GM12878 (cell line): ENCODE results near the gene EMILIN3. TPM values are rescaled to one million over a fixed set of nuclear protein-coding genes. Genes with fewer than 3 reads are reported as not detected.

Experiments
- ATAC-seq: fragments of 200-7000 bp; cut with Tn5 transposase; 3 replicates; pipeline ENCODE4 v1.9.1; 2020; ENCODE audit warnings: mild to moderate bottlenecking, moderate library complexity
- BruUV-seq: library from RNA; stranded (reverse); fragments of 400-500 nt; replicated peaks from 2 replicates; lab custom pipeline; 2021; lab: Mats Ljungman, UMichigan
- CTCF ChIA-PET: fragments of 300-600 bp; sonication (Branson Sonifier 250); formaldehyde crosslinking; extraction: SDS; loops from one replicate; lab custom pipeline; 2021; ENCODE audit warnings: inconsistent platforms; lab: Yijun Ruan, JAX
- POLR2A ChIA-PET: fragments of 350-600 bp; formaldehyde crosslinking; extraction: SDS; loops from one replicate; lab custom pipeline; 2021; ENCODE audit warnings: inconsistent platforms; lab: Charles Lee
- RAD21 ChIA-PET: fragments of 300-600 bp; sonication (Branson Sonifier 250); formaldehyde crosslinking; loops from one replicate; lab custom pipeline; 2023; ENCODE audit warnings: antibody characterized with exemption; ENCODE audit not compliant: unreplicated experiment; lab: Charles Lee
- SMC1A ChIA-PET: fragments of 300-600 bp; sonication (Branson Sonifier 250); formaldehyde crosslinking; loops from one replicate; lab custom pipeline; 2023; ENCODE audit not compliant: unreplicated experiment, uncharacterized antibody; lab: Charles Lee
- DNase-seq: peaks from one replicate; pipeline ENCODE4 v3.0.0-alpha.2; 2011; ENCODE audit warnings: low read depth, low spot score
- FAIRE-seq: peaks from 3 replicates; lab custom pipeline; 2011; peaks lifted over from hg19 to GRCh38; lab: Jason Lieb, UNC
- H2AFZ ChIP-seq: 2 replicates; pipeline ENCODE4 v1.6.0; 2011; ENCODE audit warnings: low read depth, low read length, control low read depth; ENCODE audit not compliant: control insufficient read depth
- H3K27ac ChIP-seq: 2 replicates; pipeline ENCODE4 v1.5.1; 2011; ENCODE audit warnings: control low read depth; ENCODE audit not compliant: control insufficient read depth, insufficient read depth
- H3K27me3 ChIP-seq, 2 experiments: replicated peaks in 1 of 2; 2 replicates each; pipeline versions ENCODE4 v1.6.0 to v1.6.1; 2011; ENCODE audit warnings: low read length in 1 of 2; ENCODE audit not compliant: control insufficient read depth in 2 of 2, insufficient read depth in 2 of 2
- H3K36me3 ChIP-seq, 2 experiments: 2 replicates each; pipeline ENCODE4 v1.5.1; 2011; ENCODE audit warnings: low read length in 1 of 2; ENCODE audit not compliant: control insufficient read depth in 2 of 2, insufficient read depth in 2 of 2
- H3K4me1 ChIP-seq: 2 replicates; pipeline ENCODE4 v1.6.1; 2011; ENCODE audit warnings: mild to moderate bottlenecking, low read length, moderate library complexity, mixed read lengths; ENCODE audit not compliant: control insufficient read depth, insufficient read depth
- H3K4me2 ChIP-seq: 2 replicates; pipeline ENCODE4 v1.6.0; 2011; ENCODE audit warnings: control low read depth; ENCODE audit not compliant: control insufficient read depth, insufficient read depth
- H3K4me3 ChIP-seq: fragments of 200-600 bp; sonication (generic); 2 replicates; pipeline ENCODE4 v1.5.1; 2016
- H3K79me2 ChIP-seq: 2 replicates; pipeline ENCODE4 v1.6.0; 2011; ENCODE audit warnings: low read length; ENCODE audit not compliant: control insufficient read depth, insufficient read depth
- H3K9ac ChIP-seq: 2 replicates; pipeline ENCODE4 v1.8.0; 2011; ENCODE audit warnings: low read length, control low read depth, mixed read lengths; ENCODE audit not compliant: control insufficient read depth, insufficient read depth
- H3K9me3 ChIP-seq: replicated peaks from 3 replicates; pipeline ENCODE4 v1.5.1; 2011; ENCODE audit warnings: mild to moderate bottlenecking, low read length; ENCODE audit not compliant: control insufficient read depth, insufficient read depth
- H4K20me1 ChIP-seq: 2 replicates; pipeline ENCODE4 v1.6.0; 2011; ENCODE audit not compliant: control insufficient read depth, insufficient read depth
- RCOR1 ChIP-seq: conservative IDR thresholded peaks from 2 replicates; pipeline ENCODE4 v1.6.1; 2012; ENCODE audit warnings: low read depth, low read length, improper control_type of control experiment
- SMARCA5 ChIP-seq: fragments of 450-650 bp; IDR thresholded peaks from 2 replicates; pipeline ENCODE4 v1.6.1; 2017; ENCODE audit warnings: mild to moderate bottlenecking
- SREBF1 ChIP-seq: IDR thresholded peaks from 2 replicates; pipeline ENCODE4 v1.6.1; 2012; ENCODE audit warnings: mild to moderate bottlenecking, low read length
- YBX1 ChIP-seq: fragments of 450-650 bp; IDR thresholded peaks from 2 replicates; pipeline ENCODE4 v1.6.1; 2016; ENCODE audit warnings: antibody characterized with exemption
- ZNF274 ChIP-seq: IDR thresholded peaks from one replicate; pipeline ENCODE4 v1.8.0; 2011; ENCODE audit not compliant: insufficient read length, insufficient read depth
- WGBS: methylation state at CpG from one replicate; pipeline ENCODE4 v1.1.6; 2016; ENCODE audit warnings: low lambda C conversion rate; ENCODE audit not compliant: insufficient replicate concordance, insufficient coverage; ENCODE audit errors: missing lambda C conversion rate; 5-methylcytosine and 5-hydroxymethylcytosine counted together
- in situ Hi-C: fragments of 300-500 bp; cut with MboI; formaldehyde crosslinking; loops from 9 replicates; pipeline ENCODE4 v1.14.3; 2018; ENCODE audit warnings: mixed read lengths
- intact Hi-C: fragments of 100-400 bp; cut with micrococcal nuclease; formaldehyde crosslinking; loops from one replicate; pipeline ENCODE4 v1.14.2; 2022; ENCODE audit not compliant: unreplicated experiment
- polyA plus RNA-seq, 11 experiments: library from polyadenylated mRNA; depleted of rRNA in 4 of 11; unstranded in 6 of 11; stranded (reverse) in 5 of 11; fragments of >200 nt; fragmentation: Nextera tagmentation in 4 of 11; fragmentation: Illumina TruSeq in 1 of 11; extraction: Ambion mirVana in 4 of 11; extraction: Trizol in 1 of 11; gene quantifications; 1 replicate in 1 of 11; 2 replicates in 10 of 11; pipeline versions ENCODE4 v1.2.1 to v1.2.3, GENCODE V29; 2011 to 2016; ENCODE audit warnings: inconsistent platforms in 2 of 11, missing spikeins in 2 of 11, low read depth in 1 of 11
- total RNA-seq, 4 experiments: library from RNA; depleted of rRNA in 3 of 4; stranded (reverse); fragments of >200 nt in 3 of 4; fragmentation: Illumina TruSeq in 1 of 4; extraction: Trizol in 1 of 4; gene quantifications; 2 replicates each; pipeline versions ENCODE4 v1.2.1 to v1.2.3, GENCODE V29; 2013 to 2021
- TF ChIP-seq, protein P1 (sequence below): fragments of 450-650 bp; IDR thresholded peaks from 2 replicates; pipeline ENCODE4 v1.6.1; 2014; ENCODE audit warnings: mild to moderate bottlenecking
- TF ChIP-seq, protein P2 (sequence below): IDR thresholded peaks from 2 replicates; pipeline ENCODE4 v1.6.1; 2012; ENCODE audit warnings: low read depth, low read length, improper control_type of control experiment
- TF ChIP-seq, protein P3 (sequence below), 3 experiments: IDR thresholded peaks in 2 of 3; conservative IDR thresholded peaks in 1 of 3; 2 replicates each; pipeline ENCODE4 v1.5.1; 2011; ENCODE audit warnings: low read depth in 3 of 3, low read length in 3 of 3, mild to moderate bottlenecking in 3 of 3, control low read depth in 2 of 3, moderate library complexity in 2 of 3, inconsistent platforms in 1 of 3, mixed read lengths in 1 of 3; ENCODE audit not compliant: control insufficient read depth in 2 of 3, insufficient read depth in 1 of 3; ENCODE audit errors: extremely low read depth in 1 of 3
- TF ChIP-seq, protein P4 (sequence below): fragments of 450-650 bp; IDR thresholded peaks from 2 replicates; pipeline ENCODE4 v1.6.1; 2016; ENCODE audit warnings: mild to moderate bottlenecking
- TF ChIP-seq, protein P5 (sequence below): IDR thresholded peaks from 2 replicates; pipeline ENCODE4 v1.6.1; 2012; ENCODE audit warnings: mild to moderate bottlenecking, low read depth, low read length

EMILIN3 gene
- total and polyA plus RNA-seq, 10 of the 15 experiments (the other 5 are each of a cell fraction or from before 2014, with no cell fraction given), result not detected

DNA sequence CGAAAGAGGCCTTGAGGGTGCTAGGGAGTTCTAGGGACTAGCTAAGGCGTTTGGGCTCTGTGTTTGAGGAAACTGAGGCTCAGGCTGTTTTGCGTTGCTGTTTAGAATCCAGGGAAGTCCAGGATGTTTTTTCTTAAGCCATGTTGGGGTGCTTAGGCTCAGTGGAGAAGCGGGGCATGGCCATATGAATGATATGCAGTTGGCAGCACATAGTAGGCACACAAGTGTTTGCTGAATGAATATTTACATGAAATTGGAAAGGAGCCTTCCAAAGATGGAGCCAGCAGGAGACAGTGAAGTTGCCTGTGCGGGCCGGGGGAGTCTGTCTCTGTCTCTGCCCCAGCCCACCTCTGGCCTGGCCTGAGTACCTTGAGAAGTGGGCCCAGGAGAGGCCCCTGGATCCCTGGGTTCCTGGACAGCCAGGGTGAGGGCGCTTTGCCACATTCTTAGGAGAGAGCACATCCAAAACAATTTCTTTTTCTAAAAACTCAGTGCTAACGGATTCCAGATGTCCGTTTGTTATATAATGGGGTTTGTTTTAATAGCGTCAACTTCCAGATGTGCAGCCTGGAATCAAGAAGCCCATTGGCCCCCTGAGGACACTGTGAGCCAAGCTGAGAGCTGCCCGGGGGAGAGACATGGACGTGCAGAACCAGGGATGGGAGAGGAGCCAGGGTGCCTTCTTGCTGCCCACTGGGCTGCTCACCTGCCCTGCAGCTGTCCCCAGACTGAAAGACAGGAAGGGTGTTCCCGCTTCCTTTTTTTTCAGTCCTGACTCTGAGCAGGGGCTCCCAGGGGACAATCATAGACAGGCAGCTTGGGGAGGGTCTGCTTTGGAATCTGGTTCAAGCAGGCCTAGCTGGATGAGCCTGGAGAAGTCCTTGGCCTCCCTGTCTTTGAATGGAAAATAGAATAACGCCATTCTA lies 20.1 kb upstream of the EMILIN3 start (continued):
- TF ChIP-seq, protein P1, sequence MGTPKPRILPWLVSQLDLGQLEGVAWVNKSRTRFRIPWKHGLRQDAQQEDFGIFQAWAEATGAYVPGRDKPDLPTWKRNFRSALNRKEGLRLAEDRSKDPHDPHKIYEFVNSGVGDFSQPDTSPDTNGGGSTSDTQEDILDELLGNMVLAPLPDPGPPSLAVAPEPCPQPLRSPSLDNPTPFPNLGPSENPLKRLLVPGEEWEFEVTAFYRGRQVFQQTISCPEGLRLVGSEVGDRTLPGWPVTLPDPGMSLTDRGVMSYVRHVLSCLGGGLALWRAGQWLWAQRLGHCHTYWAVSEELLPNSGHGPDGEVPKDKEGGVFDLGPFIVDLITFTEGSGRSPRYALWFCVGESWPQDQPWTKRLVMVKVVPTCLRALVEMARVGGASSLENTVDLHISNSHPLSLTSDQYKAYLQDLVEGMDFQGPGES, result no peak
- TF ChIP-seq, protein P2, sequence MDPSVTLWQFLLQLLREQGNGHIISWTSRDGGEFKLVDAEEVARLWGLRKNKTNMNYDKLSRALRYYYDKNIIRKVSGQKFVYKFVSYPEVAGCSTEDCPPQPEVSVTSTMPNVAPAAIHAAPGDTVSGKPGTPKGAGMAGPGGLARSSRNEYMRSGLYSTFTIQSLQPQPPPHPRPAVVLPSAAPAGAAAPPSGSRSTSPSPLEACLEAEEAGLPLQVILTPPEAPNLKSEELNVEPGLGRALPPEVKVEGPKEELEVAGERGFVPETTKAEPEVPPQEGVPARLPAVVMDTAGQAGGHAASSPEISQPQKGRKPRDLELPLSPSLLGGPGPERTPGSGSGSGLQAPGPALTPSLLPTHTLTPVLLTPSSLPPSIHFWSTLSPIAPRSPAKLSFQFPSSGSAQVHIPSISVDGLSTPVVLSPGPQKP, result no peak

DNA sequence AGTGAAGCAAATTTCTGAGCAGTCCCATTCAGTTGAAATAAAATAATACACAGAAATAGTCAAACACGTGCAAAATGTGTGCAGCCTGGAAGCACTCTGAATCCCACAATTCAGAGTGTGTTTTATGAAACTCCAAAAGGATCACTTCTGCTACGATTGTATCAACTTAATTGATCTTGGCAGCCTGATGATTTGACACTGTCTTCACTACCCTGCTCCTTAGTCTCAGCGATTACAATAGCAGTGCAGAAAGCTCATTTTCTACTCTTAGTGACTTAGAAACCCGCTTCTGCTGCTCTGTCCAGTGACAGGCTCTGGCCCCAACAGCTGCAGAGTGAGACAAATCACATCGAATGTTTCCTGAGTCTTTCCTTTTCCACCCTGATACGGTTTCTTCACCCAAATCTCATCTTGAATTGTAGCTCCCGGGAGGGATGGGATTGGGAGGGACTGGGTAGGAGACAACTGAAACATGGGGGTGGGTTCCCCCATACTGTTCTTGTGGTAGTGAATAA lies 16.2 kb upstream of the EMILIN3 start:
- ChIA-PET CTCF (no interaction called here), POLR2A (no interaction called here), SMC1A (no interaction called here), RAD21 (no interaction called here)
- H2AFZ ChIP-seq, result no peak overlapping the region
- FAIRE-seq (no peak), ATAC-seq (no peak), DNase-seq (no peak)
- BruUV-seq, result no TSS peak
- intact Hi-C loops, result no loop called here
- no peaks in the 10 kb centered on the region for H3K36me3 ChIP-seq
- no peaks in the 10 kb centered on the region for H3K4me1 ChIP-seq
- 43% methylated on average over 7 of the region's 7 CpGs for WGBS
- no peak overlapping the region for H3K4me2 ChIP-seq
- H3K4me3 ChIP-seq, result no peak overlapping the region
- H3K9ac ChIP-seq, result no peak overlapping the region
- in situ Hi-C loops, result no loop called here
- no peaks in the 10 kb centered on the region for H3K79me2 ChIP-seq
- no peaks in the 10 kb centered on the region for H4K20me1 ChIP-seq
- H3K27ac ChIP-seq, result no peak overlapping the region
- 0 out of 4 replicates have a peak, but pooled peaks cover 0 to 1% of the 10 kb centered on the region in 2 experiments for H3K27me3 ChIP-seq
- no peaks in the 10 kb centered on the region for H3K9me3 ChIP-seq
- TF ChIP-seq ZNF274, result no peak
- no peak for TF ChIP-seq YBX1
- no peak for TF ChIP-seq SREBF1
- TF ChIP-seq, protein P3, sequence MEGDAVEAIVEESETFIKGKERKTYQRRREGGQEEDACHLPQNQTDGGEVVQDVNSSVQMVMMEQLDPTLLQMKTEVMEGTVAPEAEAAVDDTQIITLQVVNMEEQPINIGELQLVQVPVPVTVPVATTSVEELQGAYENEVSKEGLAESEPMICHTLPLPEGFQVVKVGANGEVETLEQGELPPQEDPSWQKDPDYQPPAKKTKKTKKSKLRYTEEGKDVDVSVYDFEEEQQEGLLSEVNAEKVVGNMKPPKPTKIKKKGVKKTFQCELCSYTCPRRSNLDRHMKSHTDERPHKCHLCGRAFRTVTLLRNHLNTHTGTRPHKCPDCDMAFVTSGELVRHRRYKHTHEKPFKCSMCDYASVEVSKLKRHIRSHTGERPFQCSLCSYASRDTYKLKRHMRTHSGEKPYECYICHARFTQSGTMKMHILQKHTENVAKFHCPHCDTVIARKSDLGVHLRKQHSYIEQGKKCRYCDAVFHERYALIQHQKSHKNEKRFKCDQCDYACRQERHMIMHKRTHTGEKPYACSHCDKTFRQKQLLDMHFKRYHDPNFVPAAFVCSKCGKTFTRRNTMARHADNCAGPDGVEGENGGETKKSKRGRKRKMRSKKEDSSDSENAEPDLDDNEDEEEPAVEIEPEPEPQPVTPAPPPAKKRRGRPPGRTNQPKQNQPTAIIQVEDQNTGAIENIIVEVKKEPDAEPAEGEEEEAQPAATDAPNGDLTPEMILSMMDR (IDR thresholded peaks at IDR 0.05 in 2 of 3, conservative IDR thresholded peaks at IDR 0.05 in 1 of 3; ENCODE audit: control insufficient read depth in 2 of 3, extremely low read depth in 1 of 3, insufficient read depth in 1 of 3, low read depth in 3 of 3, low read length in 3 of 3), result no peak
- no peak for TF ChIP-seq SMARCA5
- TF ChIP-seq, protein P4, sequence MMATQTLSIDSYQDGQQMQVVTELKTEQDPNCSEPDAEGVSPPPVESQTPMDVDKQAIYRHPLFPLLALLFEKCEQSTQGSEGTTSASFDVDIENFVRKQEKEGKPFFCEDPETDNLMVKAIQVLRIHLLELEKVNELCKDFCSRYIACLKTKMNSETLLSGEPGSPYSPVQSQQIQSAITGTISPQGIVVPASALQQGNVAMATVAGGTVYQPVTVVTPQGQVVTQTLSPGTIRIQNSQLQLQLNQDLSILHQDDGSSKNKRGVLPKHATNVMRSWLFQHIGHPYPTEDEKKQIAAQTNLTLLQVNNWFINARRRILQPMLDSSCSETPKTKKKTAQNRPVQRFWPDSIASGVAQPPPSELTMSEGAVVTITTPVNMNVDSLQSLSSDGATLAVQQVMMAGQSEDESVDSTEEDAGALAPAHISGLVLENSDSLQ, result no peak
- TF ChIP-seq RCOR1, result no peak
- TF ChIP-seq, protein P5, sequence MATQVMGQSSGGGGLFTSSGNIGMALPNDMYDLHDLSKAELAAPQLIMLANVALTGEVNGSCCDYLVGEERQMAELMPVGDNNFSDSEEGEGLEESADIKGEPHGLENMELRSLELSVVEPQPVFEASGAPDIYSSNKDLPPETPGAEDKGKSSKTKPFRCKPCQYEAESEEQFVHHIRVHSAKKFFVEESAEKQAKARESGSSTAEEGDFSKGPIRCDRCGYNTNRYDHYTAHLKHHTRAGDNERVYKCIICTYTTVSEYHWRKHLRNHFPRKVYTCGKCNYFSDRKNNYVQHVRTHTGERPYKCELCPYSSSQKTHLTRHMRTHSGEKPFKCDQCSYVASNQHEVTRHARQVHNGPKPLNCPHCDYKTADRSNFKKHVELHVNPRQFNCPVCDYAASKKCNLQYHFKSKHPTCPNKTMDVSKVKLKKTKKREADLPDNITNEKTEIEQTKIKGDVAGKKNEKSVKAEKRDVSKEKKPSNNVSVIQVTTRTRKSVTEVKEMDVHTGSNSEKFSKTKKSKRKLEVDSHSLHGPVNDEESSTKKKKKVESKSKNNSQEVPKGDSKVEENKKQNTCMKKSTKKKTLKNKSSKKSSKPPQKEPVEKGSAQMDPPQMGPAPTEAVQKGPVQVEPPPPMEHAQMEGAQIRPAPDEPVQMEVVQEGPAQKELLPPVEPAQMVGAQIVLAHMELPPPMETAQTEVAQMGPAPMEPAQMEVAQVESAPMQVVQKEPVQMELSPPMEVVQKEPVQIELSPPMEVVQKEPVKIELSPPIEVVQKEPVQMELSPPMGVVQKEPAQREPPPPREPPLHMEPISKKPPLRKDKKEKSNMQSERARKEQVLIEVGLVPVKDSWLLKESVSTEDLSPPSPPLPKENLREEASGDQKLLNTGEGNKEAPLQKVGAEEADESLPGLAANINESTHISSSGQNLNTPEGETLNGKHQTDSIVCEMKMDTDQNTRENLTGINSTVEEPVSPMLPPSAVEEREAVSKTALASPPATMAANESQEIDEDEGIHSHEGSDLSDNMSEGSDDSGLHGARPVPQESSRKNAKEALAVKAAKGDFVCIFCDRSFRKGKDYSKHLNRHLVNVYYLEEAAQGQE, result no peak
- TF ChIP-seq, protein P1, result no peak
